K562 (cell line): ENCODE data around the gene OR2AT4. TPM values are rescaled to one million over a fixed set of nuclear protein-coding genes. Genes with fewer than 3 reads are reported as not detected.

ENCODE experiments used
- CTCFL ChIP-seq: IDR thresholded peaks from 2 replicates; pipeline ENCODE4 v1.6.1; 2011; ENCODE audit warnings: borderline replicate concordance, low read depth, mild to moderate bottlenecking, moderate library complexity, low read length; ENCODE audit not compliant: insufficient read depth, poor library complexity, severe bottlenecking
- KDM4B ChIP-seq, 2 experiments: fragments of 450-650 bp in 1 of 2; sonication (generic) in 1 of 2; IDR thresholded peaks; 2 replicates each; pipeline ENCODE4 v1.6.1; 2016 to 2017; ENCODE audit warnings: borderline replicate concordance in 2 of 2, antibody characterized with exemption in 1 of 2, low read depth in 1 of 2, mild to moderate bottlenecking in 1 of 2
- MNT ChIP-seq, 2 experiments: fragments of 450-650 bp; conservative IDR thresholded peaks; 2 replicates each; pipeline ENCODE4 v1.6.1; 2017; ENCODE audit warnings: mild to moderate bottlenecking in 2 of 2, moderate library complexity in 2 of 2
- PCBP2 ChIP-seq: fragments of 200-400 bp; formaldehyde crosslinking; IDR thresholded peaks from 2 replicates; pipeline ENCODE4 v1.6.1; 2018; ENCODE audit warnings: low read length, low read depth, mild to moderate bottlenecking, moderate library complexity; ENCODE audit not compliant: poor library complexity, severe bottlenecking
- RERE ChIP-seq: sonication (generic); formaldehyde crosslinking; IDR thresholded peaks from 2 replicates; pipeline ENCODE4 v1.8.0; 2023; ENCODE audit warnings: missing genetic modification reagents, mild to moderate bottlenecking, borderline replicate concordance
- RHOXF2B ChIP-seq: fragments of 250-450 bp; sonication (Bioruptor Pico); conservative IDR thresholded peaks from 2 replicates; pipeline ENCODE4 v1.5.1; 2021
- TAL1 ChIP-seq: fragments of 450-650 bp; IDR thresholded peaks from 2 replicates; pipeline ENCODE4 v1.6.1; 2016; ENCODE audit warnings: mild to moderate bottlenecking
- TRIM24 ChIP-seq, 2 experiments: fragments of 450-650 bp; IDR thresholded peaks; 2 replicates each; pipeline ENCODE4 v1.6.1; 2016
- ZNF197 ChIP-seq: fragments of 200-800 bp; sonication (Bioruptor generic); IDR thresholded peaks from 2 replicates; pipeline ENCODE4 v1.6.1; 2016; ENCODE audit warnings: low read depth, missing genetic modification characterization, missing compliant biosample characterization
- ZNF766 ChIP-seq: fragments of 200-800 bp; sonication (Bioruptor generic); conservative IDR thresholded peaks from 2 replicates; pipeline ENCODE4 v1.6.1; 2016; ENCODE audit warnings: missing genetic modification characterization, missing compliant biosample characterization
- polyA plus RNA-seq, 8 experiments: library from polyadenylated mRNA; depleted of rRNA in 4 of 8; stranded (reverse) in 5 of 8; unstranded in 3 of 8; fragments of >200 nt; fragmentation: Nextera tagmentation in 2 of 8; fragmentation: Illumina TruSeq in 1 of 8; extraction: Ambion mirVana in 2 of 8; extraction: Trizol in 1 of 8; gene quantifications; 2 replicates each; pipeline versions ENCODE4 v1.2.1 to v1.2.3, GENCODE V29; 2011 to 2014; ENCODE audit warnings: inconsistent platforms in 1 of 8, missing spikeins in 1 of 8
- total RNA-seq, 7 experiments: library from RNA; depleted of rRNA in 6 of 7; stranded (reverse); fragments of >200 nt in 6 of 7; fragmentation: Illumina TruSeq in 2 of 7; extraction: Trizol in 2 of 7; gene quantifications; 2 replicates each; pipeline versions ENCODE4 v1.2.1 to v1.2.3, GENCODE V29; 2011 to 2021; ENCODE audit warnings: low replicate concordance in 1 of 7
- TF ChIP-seq, protein P1 (sequence below), 2 experiments: fragments of 450-650 bp; IDR thresholded peaks; 2 replicates each; pipeline ENCODE4 v1.6.1; 2018; ENCODE audit warnings: mild to moderate bottlenecking in 2 of 2, low read depth in 1 of 2; ENCODE audit not compliant: partially characterized antibody in 2 of 2
- TF ChIP-seq, protein P2 (sequence below): fragments of 250-450 bp; sonication (Bioruptor Pico); IDR thresholded peaks from 2 replicates; pipeline ENCODE4 v1.8.0; 2022; ENCODE audit warnings: inconsistent platforms, mild to moderate bottlenecking, moderate library complexity, borderline replicate concordance

The OR2AT4 gene
- total and polyA plus RNA-seq, 9 of the 15 experiments (the other 6 are each of a cell fraction or from before 2014, with no cell fraction given): 0.86 to 3.1 (median 2.0) TPM

DNA sequence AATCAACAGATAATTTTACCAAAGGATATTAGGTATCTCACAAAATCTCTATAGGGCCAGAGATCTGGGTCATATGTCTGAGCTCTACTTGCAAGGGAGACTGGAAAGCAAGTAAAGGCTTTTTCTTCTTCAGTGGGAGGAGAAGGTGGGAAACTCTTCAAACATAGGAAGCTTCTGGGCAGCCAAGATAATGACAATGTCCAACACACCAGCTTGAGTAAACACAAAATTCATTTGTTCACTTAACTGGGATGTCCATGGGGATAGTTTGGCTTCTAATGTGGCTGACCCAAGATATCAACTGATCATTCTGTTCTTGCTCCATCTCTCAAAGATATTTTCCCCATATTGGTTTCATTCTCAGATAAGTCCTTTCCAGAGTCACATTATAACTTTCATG is 37.4 kb downstream of the OR2AT4 start (continued):
- TF ChIP-seq CTCFL: no peak
- TF ChIP-seq ZNF197 (CRISPR knock-in tag): no peak
- TF ChIP-seq RHOXF2B (CRISPR knock-in tag): no peak
- TF ChIP-seq, protein P1, sequence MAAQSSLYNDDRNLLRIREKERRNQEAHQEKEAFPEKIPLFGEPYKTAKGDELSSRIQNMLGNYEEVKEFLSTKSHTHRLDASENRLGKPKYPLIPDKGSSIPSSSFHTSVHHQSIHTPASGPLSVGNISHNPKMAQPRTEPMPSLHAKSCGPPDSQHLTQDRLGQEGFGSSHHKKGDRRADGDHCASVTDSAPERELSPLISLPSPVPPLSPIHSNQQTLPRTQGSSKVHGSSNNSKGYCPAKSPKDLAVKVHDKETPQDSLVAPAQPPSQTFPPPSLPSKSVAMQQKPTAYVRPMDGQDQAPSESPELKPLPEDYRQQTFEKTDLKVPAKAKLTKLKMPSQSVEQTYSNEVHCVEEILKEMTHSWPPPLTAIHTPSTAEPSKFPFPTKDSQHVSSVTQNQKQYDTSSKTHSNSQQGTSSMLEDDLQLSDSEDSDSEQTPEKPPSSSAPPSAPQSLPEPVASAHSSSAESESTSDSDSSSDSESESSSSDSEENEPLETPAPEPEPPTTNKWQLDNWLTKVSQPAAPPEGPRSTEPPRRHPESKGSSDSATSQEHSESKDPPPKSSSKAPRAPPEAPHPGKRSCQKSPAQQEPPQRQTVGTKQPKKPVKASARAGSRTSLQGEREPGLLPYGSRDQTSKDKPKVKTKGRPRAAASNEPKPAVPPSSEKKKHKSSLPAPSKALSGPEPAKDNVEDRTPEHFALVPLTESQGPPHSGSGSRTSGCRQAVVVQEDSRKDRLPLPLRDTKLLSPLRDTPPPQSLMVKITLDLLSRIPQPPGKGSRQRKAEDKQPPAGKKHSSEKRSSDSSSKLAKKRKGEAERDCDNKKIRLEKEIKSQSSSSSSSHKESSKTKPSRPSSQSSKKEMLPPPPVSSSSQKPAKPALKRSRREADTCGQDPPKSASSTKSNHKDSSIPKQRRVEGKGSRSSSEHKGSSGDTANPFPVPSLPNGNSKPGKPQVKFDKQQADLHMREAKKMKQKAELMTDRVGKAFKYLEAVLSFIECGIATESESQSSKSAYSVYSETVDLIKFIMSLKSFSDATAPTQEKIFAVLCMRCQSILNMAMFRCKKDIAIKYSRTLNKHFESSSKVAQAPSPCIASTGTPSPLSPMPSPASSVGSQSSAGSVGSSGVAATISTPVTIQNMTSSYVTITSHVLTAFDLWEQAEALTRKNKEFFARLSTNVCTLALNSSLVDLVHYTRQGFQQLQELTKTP (IDR thresholded peaks at IDR 0.05; ENCODE audit: low read depth in 1 of 2, partially characterized antibody in 2 of 2): no peak
- TF ChIP-seq RERE: no peak
- TF ChIP-seq KDM4B (IDR thresholded peaks at IDR 0.05; ENCODE audit: borderline replicate concordance in 2 of 2, low read depth in 1 of 2): no peak
- TF ChIP-seq TRIM24 (IDR thresholded peaks at IDR 0.05): peak in 1 of 2 experiments; percentile 58; a peak in 1 of 4 replicates
- no peak for TF ChIP-seq PCBP2
- no peak for TF ChIP-seq MNT (conservative IDR thresholded peaks at IDR 0.05)
- TF ChIP-seq, protein P2, sequence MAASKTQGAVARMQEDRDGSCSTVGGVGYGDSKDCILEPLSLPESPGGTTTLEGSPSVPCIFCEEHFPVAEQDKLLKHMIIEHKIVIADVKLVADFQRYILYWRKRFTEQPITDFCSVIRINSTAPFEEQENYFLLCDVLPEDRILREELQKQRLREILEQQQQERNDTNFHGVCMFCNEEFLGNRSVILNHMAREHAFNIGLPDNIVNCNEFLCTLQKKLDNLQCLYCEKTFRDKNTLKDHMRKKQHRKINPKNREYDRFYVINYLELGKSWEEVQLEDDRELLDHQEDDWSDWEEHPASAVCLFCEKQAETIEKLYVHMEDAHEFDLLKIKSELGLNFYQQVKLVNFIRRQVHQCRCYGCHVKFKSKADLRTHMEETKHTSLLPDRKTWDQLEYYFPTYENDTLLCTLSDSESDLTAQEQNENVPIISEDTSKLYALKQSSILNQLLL: no peak
- peak; percentile 81 for TF ChIP-seq TAL1
- no peak for TF ChIP-seq ZNF766
